ENCODE results near the gene NOXO1.

The NOXO1 gene

GRCh38 chr16:2003827-2004641 lies 22.8 kb upstream of the NOXO1 start:
- H3K4me3 ChIP-seq (ENCODE audit: low read depth in 1 of 2, low read length in 2 of 2), result peak overlapping the region in 1 of 2 donors; percentile 7

GRCh38 chr16:2003231-2003826 lies 22.1 kb upstream of the NOXO1 start:
- H3K9ac ChIP-seq (ENCODE audit: low read depth in 1 of 2, low read length in 2 of 2), result no peak overlapping the region

More at GRCh38 chr16:2003827-2004641, 22.8 kb upstream of the NOXO1 start:
- Histone ChIP-seq H3K4me1 (ENCODE audit: control insufficient read depth in 1 of 2, insufficient read depth in 2 of 2, low read length in 2 of 2) (peaks cover 28 to 36% of the 10 kb centered on the region in 2 donors), H3K9me3 (ENCODE audit: control insufficient read depth in 1 of 2, low read length in 2 of 2) (no peaks in the 10 kb centered on the region), H3K36me3 (ENCODE audit: control insufficient read depth in 1 of 2, insufficient read depth in 2 of 2, low read length in 2 of 2) (peaks cover 16 to 50% of the 10 kb centered on the region in 2 donors), H3K9ac (ENCODE audit: low read depth in 1 of 2, low read length in 2 of 2) (no peak overlapping the region), H3K27ac (ENCODE audit: low read depth, low read length) (peak overlapping the region; percentile 20), H3K27me3 (ENCODE audit: control insufficient read depth in 1 of 2, insufficient read depth in 2 of 2, low read length in 2 of 2) (no peaks in the 10 kb centered on the region)

GRCh38 chr16:2002406-2003230 lies 21.3 kb upstream of the NOXO1 start:
- no peaks in the 10 kb centered on the region for H3K27me3 ChIP-seq (ENCODE audit: control insufficient read depth in 1 of 2, insufficient read depth in 2 of 2, low read length in 2 of 2)
- H3K4me3 ChIP-seq (ENCODE audit: low read depth in 1 of 2, low read length in 2 of 2), result no peak overlapping the region
- H3K27ac ChIP-seq (ENCODE audit: low read depth, low read length), result no peak overlapping the region
- no peak overlapping the region for H3K9ac ChIP-seq (ENCODE audit: low read depth in 1 of 2, low read length in 2 of 2)
- peaks cover 22 to 58% of the 10 kb centered on the region in 2 donors for H3K36me3 ChIP-seq (ENCODE audit: control insufficient read depth in 1 of 2, insufficient read depth in 2 of 2, low read length in 2 of 2)
- no peaks in the 10 kb centered on the region for H3K9me3 ChIP-seq (ENCODE audit: control insufficient read depth in 1 of 2, low read length in 2 of 2)
- peaks cover 14 to 25% of the 10 kb centered on the region in 2 donors for H3K4me1 ChIP-seq (ENCODE audit: control insufficient read depth in 1 of 2, insufficient read depth in 2 of 2, low read length in 2 of 2)

More at GRCh38 chr16:2003231-2003826, 22.1 kb upstream of the NOXO1 start:
- no peaks in the 10 kb centered on the region for H3K27me3 ChIP-seq (ENCODE audit: control insufficient read depth in 1 of 2, insufficient read depth in 2 of 2, low read length in 2 of 2)
- H3K4me1 ChIP-seq (ENCODE audit: control insufficient read depth in 1 of 2, insufficient read depth in 2 of 2, low read length in 2 of 2), result peaks cover 21 to 29% of the 10 kb centered on the region in 2 donors
- H3K9me3 ChIP-seq (ENCODE audit: control insufficient read depth in 1 of 2, low read length in 2 of 2), result no peaks in the 10 kb centered on the region
- no peak overlapping the region for H3K4me3 ChIP-seq (ENCODE audit: low read depth in 1 of 2, low read length in 2 of 2)
- H3K36me3 ChIP-seq (ENCODE audit: control insufficient read depth in 1 of 2, insufficient read depth in 2 of 2, low read length in 2 of 2), result peaks cover 16 to 54% of the 10 kb centered on the region in 2 donors
- H3K27ac ChIP-seq (ENCODE audit: low read depth, low read length), result no peak overlapping the region

GRCh38 chr16:2001456-2002355 lies 20.4 kb upstream of the NOXO1 start:
- Histone ChIP-seq H3K9me3 (ENCODE audit: control insufficient read depth in 1 of 2, low read length in 2 of 2) (no peaks in the 10 kb centered on the region), H3K4me3 (ENCODE audit: low read depth in 1 of 2, low read length in 2 of 2) (no peak overlapping the region), H3K27me3 (ENCODE audit: control insufficient read depth in 1 of 2, insufficient read depth in 2 of 2, low read length in 2 of 2) (no peaks in the 10 kb centered on the region), H3K36me3 (ENCODE audit: control insufficient read depth in 1 of 2, insufficient read depth in 2 of 2, low read length in 2 of 2) (peaks cover 22 to 63% of the 10 kb centered on the region in 2 donors), H3K9ac (ENCODE audit: low read depth in 1 of 2, low read length in 2 of 2) (no peak overlapping the region), H3K27ac (ENCODE audit: low read depth, low read length) (no peak overlapping the region), H3K4me1 (ENCODE audit: control insufficient read depth in 1 of 2, insufficient read depth in 2 of 2, low read length in 2 of 2) (peaks cover 6 to 25% of the 10 kb centered on the region in 2 donors)

- peaks cover 22 to 64% of the 10 kb centered on the region in 2 donors for H3K36me3 ChIP-seq (ENCODE audit: control insufficient read depth in 1 of 2, insufficient read depth in 2 of 2, low read length in 2 of 2)
- H3K27ac ChIP-seq (ENCODE audit: low read depth, low read length), result no peak overlapping the region
These were observed 19.8 kb upstream of the NOXO1 start for GRCh38 chr16:2001035-2001434.

GRCh38 chr16:1999866-2000514 lies 18.7 kb upstream of the NOXO1 start:
- peaks cover 22 to 64% of the 10 kb centered on the region in 2 donors for H3K36me3 ChIP-seq (ENCODE audit: control insufficient read depth in 1 of 2, insufficient read depth in 2 of 2, low read length in 2 of 2)

More at GRCh38 chr16:2001035-2001434, 19.8 kb upstream of the NOXO1 start:
- H3K4me3 ChIP-seq (ENCODE audit: low read depth in 1 of 2, low read length in 2 of 2), result no peak overlapping the region
- no peaks in the 10 kb centered on the region for H3K27me3 ChIP-seq (ENCODE audit: control insufficient read depth in 1 of 2, insufficient read depth in 2 of 2, low read length in 2 of 2)
- H3K9ac ChIP-seq (ENCODE audit: low read depth in 1 of 2, low read length in 2 of 2), result no peak overlapping the region
- H3K9me3 ChIP-seq (ENCODE audit: control insufficient read depth in 1 of 2, low read length in 2 of 2), result no peaks in the 10 kb centered on the region
- peaks cover 6 to 25% of the 10 kb centered on the region in 2 donors for H3K4me1 ChIP-seq (ENCODE audit: control insufficient read depth in 1 of 2, insufficient read depth in 2 of 2, low read length in 2 of 2)

GRCh38 chr16:1998852-1999801 lies 17.9 kb upstream of the NOXO1 start:
- Histone ChIP-seq H3K9ac (ENCODE audit: low read depth in 1 of 2, low read length in 2 of 2) (no peak overlapping the region), H3K36me3 (ENCODE audit: control insufficient read depth in 1 of 2, insufficient read depth in 2 of 2, low read length in 2 of 2) (peaks cover 22 to 64% of the 10 kb centered on the region in 2 donors), H3K4me1 (ENCODE audit: control insufficient read depth in 1 of 2, insufficient read depth in 2 of 2, low read length in 2 of 2) (peaks cover 2 to 13% of the 10 kb centered on the region in 2 donors), H3K9me3 (ENCODE audit: control insufficient read depth in 1 of 2, low read length in 2 of 2) (no peaks in the 10 kb centered on the region), H3K27ac (ENCODE audit: low read depth, low read length) (peak overlapping the region; percentile 10), H3K4me3 (ENCODE audit: low read depth in 1 of 2, low read length in 2 of 2) (no peak overlapping the region), H3K27me3 (ENCODE audit: control insufficient read depth in 1 of 2, insufficient read depth in 2 of 2, low read length in 2 of 2) (no peaks in the 10 kb centered on the region)

More at GRCh38 chr16:1999866-2000514, 18.7 kb upstream of the NOXO1 start:
- no peak overlapping the region for H3K9ac ChIP-seq (ENCODE audit: low read depth in 1 of 2, low read length in 2 of 2)
- H3K4me1 ChIP-seq (ENCODE audit: control insufficient read depth in 1 of 2, insufficient read depth in 2 of 2, low read length in 2 of 2), result peaks cover 6 to 21% of the 10 kb centered on the region in 2 donors
- no peaks in the 10 kb centered on the region for H3K27me3 ChIP-seq (ENCODE audit: control insufficient read depth in 1 of 2, insufficient read depth in 2 of 2, low read length in 2 of 2)
- H3K4me3 ChIP-seq (ENCODE audit: low read depth in 1 of 2, low read length in 2 of 2), result no peak overlapping the region
- no peaks in the 10 kb centered on the region for H3K9me3 ChIP-seq (ENCODE audit: control insufficient read depth in 1 of 2, low read length in 2 of 2)
- H3K27ac ChIP-seq (ENCODE audit: low read depth, low read length), result no peak overlapping the region

GRCh38 chr16:1998360-1998835 lies 17.1 kb upstream of the NOXO1 start:
- peak overlapping the region; percentile 10 for H3K27ac ChIP-seq (ENCODE audit: low read depth, low read length)
- H3K27me3 ChIP-seq (ENCODE audit: control insufficient read depth in 1 of 2, insufficient read depth in 2 of 2, low read length in 2 of 2), result no peaks in the 10 kb centered on the region
- H3K36me3 ChIP-seq (ENCODE audit: control insufficient read depth in 1 of 2, insufficient read depth in 2 of 2, low read length in 2 of 2), result peaks cover 22 to 61% of the 10 kb centered on the region in 2 donors

More at GRCh38 chr16:1998360-1998835, 17.1 kb upstream of the NOXO1 start:
- Histone ChIP-seq H3K9me3 (ENCODE audit: control insufficient read depth in 1 of 2, low read length in 2 of 2) (no peaks in the 10 kb centered on the region), H3K9ac (ENCODE audit: low read depth in 1 of 2, low read length in 2 of 2) (no peak overlapping the region), H3K4me1 (ENCODE audit: control insufficient read depth in 1 of 2, insufficient read depth in 2 of 2, low read length in 2 of 2) (peaks cover 0 to 9% of the 10 kb centered on the region in 2 donors), H3K4me3 (ENCODE audit: low read depth in 1 of 2, low read length in 2 of 2) (no peak overlapping the region)

All from duodenal mucosa (tissue), 2 donors.